ENCODE measurements around the gene ANKRD23.

DNA sequence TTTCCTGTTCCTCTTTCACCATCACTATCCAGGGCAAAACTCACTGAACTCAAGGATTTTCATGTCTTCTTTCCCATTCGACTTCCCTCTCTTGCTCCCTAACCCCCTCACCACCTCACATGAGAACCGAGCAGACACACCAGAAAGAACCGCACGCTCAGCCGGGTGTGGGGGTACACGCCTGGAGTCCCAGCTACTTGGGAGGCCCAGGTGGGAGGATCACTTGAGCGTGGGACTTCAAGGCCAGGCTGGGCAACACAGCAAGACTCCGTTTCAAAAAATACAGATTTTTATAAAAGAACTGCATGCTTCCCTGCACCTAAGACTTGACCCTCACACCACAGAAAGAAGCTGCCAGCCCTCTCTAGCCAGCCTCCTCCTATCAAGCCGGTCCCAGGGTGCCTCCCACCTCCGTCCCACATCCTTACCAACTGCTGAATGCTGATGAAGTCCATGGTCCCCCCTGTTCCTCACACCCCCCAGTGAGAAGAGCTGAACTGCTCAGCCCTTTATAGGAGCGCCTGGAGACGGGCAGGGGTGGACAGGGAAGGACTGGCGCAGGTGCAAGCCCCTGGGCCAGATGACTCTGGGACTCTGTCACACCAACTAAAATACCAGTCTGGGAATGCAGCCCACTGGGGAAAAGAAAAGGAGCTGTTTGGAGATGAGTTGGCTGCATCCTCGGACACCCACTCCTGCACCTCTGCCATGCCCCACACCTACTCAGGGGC lies at the start of gene ANKRD23:
- TF ChIP-seq, protein P1, sequence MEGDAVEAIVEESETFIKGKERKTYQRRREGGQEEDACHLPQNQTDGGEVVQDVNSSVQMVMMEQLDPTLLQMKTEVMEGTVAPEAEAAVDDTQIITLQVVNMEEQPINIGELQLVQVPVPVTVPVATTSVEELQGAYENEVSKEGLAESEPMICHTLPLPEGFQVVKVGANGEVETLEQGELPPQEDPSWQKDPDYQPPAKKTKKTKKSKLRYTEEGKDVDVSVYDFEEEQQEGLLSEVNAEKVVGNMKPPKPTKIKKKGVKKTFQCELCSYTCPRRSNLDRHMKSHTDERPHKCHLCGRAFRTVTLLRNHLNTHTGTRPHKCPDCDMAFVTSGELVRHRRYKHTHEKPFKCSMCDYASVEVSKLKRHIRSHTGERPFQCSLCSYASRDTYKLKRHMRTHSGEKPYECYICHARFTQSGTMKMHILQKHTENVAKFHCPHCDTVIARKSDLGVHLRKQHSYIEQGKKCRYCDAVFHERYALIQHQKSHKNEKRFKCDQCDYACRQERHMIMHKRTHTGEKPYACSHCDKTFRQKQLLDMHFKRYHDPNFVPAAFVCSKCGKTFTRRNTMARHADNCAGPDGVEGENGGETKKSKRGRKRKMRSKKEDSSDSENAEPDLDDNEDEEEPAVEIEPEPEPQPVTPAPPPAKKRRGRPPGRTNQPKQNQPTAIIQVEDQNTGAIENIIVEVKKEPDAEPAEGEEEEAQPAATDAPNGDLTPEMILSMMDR (conservative IDR thresholded peaks at IDR 0.05): no peak
- TF ChIP-seq ZFX (IDR thresholded peaks at IDR 0.05): no peak
